ENCODE results near the gene TANC1.

TANC1 gene

DNA sequence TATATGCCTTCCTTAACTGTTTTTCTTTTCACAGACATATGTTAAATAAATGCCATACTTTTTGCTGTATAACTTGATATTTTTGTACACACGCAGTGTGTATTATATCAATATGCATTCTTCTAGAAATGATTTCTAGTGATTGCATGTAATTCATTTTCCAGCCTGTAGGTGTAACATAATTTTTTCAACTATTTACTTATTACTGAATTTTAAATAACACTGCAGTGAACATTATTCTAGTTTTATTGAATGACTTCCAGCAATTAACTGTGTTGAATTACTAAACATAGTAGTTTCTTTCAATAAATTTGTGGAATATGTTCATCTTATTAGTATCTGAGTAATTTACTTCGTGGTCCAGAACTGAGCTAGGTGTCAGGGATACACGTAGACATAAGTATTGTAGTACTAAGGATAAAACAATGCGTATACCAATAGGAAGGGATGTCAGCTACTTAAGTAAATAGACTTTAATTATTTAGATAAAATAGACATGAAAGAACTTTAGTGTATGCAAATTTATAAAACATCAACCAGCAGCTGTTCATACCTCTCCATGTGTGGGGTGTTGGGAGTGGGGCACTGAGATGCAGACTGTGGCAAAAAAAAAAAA lies 28.0 kb downstream of the TANC1 start:
- DNase-seq = no peak

DNA sequence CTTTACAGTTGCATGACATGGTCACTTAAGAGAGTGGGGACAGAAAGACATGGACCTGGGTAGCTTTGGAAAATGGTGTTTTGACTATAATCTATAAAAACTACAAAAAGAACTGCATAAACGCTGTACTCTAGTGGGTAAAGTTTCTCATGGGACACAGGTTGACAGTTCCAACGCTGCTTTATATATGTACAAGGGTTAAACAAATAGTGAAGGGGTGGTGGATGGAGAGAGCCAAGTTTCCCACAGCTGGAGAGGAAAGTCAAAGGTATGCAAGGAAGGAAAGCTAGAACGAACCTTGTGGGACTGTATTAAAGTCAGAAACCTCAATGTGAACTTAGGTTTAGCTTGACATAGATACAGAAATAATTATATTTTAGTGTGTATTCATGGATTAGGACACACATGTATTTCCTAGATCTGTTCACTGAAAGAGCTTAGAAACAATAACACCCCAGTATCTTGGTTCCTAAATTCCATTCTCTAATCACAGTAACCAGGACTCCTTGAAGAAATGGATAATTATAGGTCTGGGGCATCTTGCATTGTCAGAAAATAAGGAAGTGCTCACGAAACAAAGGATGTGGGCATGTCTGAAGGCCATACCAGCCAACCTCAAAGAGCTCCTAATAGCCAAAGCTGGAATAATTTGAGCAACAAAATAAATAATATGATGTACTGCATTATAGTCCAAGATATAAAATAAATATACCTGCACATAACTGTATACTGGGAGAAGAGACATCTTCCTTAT lies 28.8 kb downstream of the TANC1 start:
- no peak for DNase-seq

DNA sequence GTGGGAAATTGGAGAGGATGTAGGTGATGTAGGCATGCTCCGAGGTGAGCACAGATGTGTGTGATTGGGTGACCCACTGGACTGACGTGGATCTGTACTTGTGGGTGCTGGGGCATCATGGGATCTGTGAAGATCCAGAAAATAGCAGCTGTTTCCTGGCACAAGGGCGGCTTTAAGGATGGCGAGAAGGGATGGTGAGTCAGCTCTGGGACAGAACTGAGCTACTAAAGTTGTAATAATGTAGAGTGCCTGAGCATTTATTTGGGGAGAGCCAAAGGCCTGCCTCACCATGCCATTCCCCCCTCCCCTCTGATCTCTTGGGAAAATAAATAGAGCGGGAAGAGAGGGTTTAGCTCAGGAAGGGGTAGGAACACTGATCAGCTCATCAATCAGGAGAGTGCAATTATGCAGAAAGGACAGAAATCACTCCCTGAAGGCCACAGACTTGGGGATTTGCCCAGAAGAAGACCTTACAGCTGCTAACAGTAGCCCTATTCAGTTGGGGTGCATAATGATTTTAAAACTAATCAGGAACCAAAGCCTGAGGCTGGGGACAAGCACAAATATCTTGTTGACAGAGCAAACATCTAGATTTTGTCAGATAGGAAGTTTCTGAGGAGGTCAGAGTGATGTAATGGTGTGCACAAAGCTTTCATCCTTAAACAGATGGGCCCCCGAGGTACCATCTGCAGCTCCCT lies 30.3 kb downstream of the TANC1 start:
- DNase-seq = no peak

DNA sequence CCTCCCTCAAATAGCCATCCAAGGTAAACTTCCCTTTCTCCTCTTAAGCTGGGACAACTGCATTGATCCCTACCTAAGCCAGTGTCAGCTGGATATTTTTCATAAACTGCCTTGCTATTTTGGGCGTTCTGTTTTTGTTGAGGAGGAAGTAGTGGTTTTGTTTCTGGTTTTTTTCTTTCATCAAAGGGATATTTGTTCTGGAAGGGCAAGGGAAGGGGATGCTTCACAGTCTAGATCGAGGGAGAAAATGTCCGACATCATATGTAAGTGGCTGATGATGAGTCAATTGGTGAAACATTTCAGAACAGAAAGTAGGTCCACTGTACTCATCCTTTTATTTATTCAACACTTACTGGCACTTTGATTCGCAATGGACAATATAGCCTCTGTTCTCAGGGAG lies 31.0 kb downstream of the TANC1 start:
- no peak for DNase-seq

DNA sequence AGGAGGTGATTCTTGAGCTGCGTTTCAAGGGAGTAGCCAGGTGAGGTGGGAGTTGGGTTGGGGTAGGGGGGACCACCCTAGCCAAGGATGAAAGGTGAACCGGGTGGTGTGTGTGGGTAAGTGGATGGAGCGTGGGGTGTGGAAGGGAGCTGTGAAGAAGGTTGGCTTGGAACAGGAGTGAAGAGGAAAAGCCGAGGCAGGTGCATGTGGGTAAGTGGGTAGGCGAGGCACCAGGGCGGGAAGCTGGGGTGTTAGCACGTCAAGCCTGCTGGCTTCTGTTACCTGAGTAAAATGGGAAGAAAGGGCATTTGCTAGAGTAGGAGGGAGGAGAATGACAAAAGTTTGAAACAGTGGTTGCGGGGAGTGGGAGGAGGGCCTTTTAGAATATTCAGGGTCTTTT lies 31.6 kb downstream of the TANC1 start:
- DNase-seq = no peak

DNA sequence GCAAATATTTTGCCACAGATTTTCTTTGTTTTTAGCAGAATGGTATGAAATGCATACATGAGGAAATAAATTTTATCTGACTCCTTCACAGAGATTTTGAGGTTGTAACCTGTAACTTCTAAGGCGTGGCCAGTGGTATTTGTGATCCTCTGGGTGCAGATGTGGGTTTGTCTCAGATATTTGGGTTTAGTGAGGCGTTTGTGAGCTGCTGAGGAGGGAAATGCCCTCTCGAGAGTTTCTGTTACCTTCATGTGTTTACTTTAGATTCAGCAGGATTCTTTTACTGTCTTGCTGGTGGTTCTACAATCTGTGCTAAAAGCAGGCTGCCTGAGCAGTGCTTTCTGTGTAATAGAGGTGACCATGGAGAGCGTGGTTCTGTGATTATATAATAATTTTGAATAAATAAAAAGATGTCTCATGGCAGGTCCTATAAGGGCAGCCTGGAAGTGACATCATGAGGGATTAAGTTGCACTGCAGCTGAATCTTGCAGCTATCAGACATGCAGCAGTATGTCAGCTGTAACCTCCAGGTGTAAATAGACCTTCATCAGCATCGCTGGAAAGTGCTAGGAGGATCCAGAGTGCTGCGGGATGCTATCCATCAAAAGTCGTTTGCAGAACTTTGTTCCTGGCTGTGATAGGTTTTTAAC lies 34.1 kb downstream of the TANC1 start:
- no peak for DNase-seq

DNA sequence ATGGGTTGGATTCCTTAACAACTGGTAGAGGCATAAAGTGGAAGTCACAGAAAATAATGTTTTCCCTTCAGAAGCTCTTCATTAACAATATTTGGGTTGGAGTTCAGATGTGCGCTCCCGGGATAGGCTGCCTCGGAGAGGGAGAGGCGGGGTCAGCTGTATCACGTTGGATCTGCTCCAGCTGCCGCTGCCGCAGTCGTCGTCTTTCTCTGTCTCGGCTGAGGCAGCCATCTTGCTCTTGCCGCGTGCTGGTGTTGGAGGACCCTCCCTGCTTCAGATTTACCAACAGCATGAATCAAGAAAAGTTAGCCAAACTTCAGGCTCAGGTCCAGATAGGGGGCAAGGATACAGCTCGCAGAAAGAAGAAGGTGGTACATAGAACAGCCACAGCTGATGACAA lies 35.1 kb downstream of the TANC1 start:
- no peak for DNase-seq

DNA sequence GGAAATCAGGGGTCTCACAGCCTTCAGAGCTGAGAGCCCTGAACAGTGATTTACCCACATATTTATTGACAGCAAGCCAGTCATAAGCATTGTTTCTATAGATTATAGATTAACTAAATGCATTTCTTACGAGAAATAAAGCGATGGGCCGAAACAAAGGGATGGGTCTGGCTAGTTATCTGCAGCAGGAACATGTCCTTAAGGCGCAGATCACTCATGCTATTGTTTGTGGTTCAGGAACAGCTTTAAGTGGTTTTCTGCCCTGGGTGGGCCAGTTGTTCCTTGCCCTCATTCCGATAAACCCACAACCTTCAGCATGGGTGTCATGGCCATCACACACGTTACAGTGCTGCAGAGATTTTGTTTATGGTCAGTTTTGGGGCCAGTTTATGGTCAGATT lies 36.4 kb downstream of the TANC1 start:
- DNase-seq = no peak

DNA sequence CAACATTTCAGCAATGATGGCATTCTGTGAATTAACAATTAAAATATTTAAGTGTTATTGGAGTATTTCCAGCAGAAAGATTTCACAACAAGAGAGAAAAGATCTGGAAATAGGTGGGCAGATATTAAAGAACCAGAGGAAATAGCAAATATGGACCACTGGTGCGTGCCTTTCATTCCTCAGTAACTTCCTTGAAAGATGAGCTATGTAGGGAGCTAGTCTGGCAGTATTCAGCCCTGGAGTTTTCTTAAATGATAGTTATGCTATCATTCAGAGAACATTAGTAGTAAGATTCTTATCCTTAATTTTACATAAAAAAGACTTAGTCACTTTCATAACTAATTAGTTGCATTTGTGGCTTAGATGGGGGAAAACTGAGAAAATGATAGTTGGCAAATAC lies 41.5 kb downstream of the TANC1 start:
- no peak for DNase-seq

DNA sequence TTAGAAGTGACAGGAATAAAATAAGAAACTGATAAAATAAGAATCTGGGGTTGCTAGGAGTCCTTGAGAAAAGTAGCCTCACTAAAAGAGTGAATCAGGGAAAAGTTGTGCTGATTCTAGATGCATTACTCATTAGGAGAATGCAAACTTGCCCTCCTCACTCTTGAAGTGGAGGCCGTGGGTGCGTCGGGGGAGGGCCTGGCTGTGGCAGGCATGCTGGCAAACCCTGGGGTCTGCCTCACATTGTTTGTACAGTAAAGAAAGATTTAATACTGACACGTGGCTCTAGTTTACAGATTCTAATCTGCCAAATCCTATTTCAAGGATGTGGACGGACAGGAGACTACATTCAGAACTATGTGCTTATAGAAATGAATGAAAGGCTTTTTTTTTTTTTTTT lies 41.9 kb downstream of the TANC1 start:
- no peak for DNase-seq

DNA sequence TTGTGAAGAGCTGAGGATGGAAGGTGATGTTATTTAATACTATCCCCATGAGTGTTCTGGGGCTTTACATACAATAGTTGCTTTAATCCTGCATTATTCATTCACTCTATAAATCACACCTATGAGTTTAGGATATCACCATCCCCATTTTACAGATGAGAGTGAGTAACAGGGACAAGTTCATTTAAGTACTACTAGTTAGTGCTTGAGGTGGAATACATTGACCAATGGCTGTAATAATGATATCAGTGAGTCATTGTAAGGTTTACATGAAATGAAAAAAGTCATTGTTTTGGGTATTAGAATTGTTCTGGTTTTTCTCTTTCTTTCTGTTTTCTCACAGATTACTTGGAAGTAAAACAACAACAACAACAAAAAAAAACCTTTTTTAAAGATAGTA lies 42.5 kb downstream of the TANC1 start:
- DNase-seq = no peak

DNA sequence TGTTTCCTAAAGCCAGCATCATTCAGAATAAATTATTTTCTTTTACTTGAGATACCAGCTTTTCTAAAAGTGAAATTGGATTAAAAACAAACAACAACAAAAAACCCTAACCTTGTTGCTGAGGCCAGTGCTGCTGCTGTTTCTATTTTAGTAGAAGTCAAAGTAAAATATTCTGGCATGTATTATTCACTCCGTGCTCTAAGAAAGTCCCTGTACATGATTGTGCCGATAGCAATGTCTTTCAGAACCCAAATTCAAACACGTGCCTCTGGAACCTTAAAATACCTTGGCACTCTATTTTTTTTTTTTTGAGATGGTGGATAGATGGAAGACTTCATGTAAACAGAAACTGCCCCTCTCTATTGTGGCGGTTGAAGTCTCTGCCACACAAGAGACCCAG lies 43.7 kb downstream of the TANC1 start:
- no peak for DNase-seq

DNA sequence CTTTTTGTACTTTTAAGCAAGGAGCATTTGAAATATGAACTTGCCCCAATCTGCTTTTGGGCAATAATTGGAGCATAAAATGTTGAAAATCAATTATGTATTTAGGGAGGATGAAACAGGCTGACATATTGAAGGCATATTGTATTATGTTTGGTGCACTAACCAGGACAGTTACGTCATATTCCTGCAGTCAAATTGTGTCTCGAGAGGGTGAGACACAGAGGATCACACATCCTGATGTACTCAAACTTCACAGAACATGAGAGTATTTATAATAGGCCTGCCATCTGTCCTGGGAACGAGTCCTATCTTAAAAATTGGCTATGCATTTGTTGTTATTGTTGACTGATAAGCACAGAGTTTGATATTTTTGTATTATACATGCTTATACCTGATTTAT lies 44.7 kb downstream of the TANC1 start:
- DNase-seq = no peak

DNA sequence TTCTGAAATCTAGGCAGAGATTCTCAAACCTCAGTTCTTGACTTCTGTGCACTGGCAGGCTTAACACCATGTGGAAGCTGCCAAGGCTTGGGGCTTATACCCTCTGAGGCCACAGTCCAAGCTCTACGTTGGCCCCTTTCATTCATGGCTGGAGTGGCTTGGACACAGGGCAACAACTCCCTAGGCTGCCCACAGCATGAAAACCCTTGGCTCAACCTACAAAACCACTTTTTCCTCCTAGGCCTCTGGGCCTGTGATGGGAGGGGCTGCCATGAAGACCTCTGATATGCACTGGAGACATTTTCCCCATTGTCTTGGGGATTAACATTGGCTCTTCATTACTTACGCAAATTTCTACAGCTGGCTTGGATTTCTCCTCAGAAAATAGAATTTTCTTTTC lies 46.7 kb downstream of the TANC1 start:
- no peak for DNase-seq

DNA sequence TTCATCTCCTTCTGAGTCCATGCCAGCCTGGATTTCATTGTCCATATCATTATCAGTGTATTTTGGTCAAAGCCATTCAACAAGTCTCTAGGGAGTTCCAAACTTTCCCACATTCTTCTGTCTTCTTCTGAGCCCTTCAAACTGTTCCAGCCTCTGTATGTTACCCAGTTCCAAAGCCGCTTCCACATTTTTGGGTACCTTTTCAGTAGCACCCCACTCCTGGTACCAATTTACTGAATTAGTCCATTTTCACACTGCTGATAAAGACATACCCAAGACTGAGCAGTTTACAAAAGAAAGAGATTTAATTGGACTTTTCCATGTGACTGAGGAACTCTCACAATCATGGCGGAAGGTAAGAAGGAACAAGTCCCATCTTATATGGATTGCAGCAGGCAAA lies 47.4 kb downstream of the TANC1 start:
- no peak for DNase-seq

DNA sequence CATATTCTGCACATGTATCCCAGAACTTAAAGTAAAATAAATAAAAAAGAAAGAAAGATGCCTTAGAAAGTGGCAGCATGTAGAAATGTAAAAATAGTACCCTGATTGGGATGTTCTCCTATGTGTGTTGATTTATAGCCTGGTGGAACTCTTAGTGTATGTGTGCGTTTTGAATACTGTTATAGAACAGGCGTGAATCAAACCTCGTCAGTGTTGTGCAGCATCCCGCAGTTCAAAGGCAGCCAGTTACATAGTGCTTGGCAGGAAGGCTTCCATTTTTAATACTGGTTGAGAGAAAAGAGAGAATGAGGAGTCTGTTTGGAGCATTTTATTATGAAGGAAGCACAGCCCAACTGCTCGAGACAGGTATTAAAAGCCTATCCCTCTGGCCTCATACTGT lies 49.4 kb downstream of the TANC1 start:
- no peak for DNase-seq

DNA sequence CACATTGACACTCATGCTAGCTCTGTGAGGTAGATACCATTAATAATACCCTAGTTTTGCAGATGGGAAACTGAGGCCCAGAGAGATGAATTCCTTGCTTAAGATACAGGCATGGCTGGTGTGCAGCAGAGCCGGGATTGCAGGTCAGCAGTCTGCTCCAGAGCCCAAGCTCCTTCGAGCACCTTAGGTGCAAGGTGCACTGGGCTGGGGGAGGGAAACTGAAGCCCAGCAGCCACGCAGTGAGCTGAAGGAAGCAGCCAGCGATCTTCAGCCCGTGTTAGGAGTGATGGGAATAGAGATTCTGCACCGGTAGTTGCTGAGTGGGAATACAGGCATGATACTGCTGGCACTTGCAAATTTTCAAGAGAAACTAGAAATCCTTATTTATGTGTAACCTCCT lies 50.6 kb downstream of the TANC1 start:
- DNase-seq = no peak

DNA sequence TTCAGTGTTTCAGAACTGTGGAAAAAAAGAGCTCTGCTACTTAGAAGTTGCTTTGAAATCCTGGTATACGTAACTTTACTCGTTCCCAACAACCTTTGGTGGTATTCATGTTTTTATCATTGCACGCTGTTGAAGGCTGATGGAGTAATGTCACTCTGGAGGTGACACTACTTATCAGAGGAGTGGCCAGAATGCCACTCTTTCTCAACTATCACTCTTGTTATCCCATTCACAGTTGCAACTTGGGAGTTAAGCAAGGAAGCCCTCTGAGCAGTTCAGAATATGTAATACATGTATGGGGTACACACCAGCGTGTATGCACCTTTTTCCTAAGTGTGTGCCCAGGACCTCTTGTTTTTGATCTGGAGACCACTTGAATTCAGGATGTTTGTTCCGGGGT lies 53.6 kb downstream of the TANC1 start:
- no peak for DNase-seq

DNA sequence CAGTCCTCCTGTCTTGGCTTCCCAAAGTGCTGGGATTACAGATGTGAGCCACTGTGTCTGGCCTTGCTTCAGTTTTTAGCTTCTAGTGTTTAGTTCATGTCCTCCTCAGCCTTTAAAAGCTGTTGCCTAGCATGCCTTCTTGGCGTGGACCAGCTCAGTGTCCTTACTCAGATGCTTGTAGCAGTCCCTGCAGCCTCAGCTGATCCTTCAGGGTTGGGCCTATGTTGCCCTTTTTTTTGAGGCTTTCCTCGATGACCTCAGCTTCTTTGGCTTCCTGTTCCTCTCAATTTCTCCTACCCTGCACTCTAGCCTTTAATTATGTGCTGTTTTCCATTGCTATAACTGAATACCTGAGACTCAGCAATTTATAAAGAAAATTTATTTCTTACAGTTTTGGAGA lies 57.7 kb downstream of the TANC1 start:
- no peak for DNase-seq

DNA sequence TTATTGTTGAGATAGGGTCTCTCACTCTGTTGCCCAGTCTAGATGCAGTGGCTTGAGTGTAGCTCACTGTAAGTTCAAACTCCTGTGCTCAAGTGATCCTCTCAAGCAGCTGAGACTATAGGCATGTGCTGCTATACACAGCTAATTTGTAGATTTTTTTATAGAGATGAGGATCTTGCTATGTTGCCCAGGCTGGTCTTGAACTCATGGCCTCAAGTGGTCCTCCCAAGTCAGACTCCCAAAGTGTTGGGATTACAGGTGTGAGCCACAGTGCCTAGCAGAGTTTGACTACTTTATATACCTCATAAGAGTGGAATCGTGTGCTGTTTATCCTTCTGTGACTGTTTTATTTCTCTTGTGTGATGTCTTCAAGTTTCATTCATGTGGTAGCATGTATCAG lies 60.3 kb downstream of the TANC1 start:
- no peak for DNase-seq

DNA sequence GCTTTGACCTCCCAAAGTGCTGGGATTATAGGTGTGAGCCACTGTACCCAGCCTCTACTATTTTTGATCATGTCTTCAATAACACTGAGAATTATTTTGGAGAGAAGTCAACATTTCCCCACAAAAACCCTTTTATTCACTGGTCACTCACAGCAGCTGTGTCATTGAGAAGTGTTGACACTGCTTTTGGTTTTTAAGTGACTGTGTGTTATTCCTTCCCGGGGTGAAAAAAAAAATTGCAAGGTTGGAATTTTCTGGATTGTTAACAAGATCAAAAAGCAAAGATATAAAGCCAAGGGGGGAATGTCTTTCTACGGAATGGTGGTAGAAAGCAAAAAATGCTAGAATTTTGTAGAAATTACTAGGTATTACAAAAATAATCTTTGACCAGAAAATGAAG lies 61.5 kb downstream of the TANC1 start:
- no peak for DNase-seq

DNA sequence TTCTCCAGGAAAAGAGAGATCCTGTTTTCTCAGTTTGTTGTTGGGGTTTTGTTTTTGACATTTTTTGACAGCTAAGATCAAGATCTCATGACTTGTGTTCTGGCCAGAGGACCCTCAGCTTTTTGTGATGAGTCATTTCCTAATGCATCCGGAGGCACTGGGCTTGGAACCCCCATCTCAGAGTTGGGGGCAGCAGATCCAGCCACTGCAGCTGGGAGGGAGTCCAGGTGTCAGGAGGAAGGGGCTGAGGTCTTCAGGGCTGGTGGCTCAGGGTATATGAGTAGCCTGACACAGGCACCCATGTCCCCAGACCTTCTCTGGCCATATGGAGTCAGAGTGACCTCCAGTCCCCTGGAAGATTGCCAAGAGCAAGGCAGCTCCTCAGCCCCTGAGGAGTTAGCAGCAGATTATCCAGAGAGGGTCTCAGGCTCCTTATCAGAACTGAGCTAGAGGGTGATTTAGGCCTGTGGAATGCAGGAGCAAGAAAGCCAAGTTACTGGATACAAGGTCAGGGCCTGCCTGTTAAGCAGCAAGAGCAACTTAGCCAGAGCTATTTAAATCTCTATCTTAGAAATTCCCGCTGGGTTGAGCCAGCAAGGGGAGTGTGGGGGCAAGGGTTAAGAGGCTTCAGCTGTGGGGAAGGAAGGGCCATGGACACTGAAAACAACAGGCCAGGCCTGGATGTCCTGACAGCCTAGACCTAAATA lies 62.4 kb downstream of the TANC1 start:
- peak; percentile 48 for DNase-seq

DNA sequence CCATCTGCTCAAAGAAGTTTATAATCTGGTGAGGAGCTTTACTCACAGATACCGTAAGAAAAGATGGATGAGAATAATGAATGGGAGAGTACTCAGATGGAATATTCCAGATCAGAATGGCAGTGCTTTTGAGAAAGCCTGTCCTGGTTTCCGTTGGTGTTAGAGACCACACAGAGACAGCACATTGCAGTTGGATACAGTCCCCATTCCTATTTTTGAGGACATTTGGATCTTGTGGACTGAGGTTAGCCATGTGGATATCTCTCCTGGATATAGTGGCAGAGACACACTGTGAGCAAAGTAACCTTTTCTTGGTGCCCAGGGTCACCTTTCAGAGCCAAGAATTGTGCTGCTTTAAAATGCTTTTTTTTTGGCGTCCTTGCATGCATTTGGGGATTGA lies 63.7 kb downstream of the TANC1 start:
- no peak for DNase-seq

Data from right hindlimb (tissue), 1 donor.